HepG2 (cell line): ENCODE results near the gene FAM167B. TPM values are rescaled to one million over a fixed set of nuclear protein-coding genes. Genes with fewer than 3 reads are reported as not detected.

ENCODE experiments used
- CTCF ChIP-seq: sonication (generic); formaldehyde crosslinking; IDR thresholded peaks from 2 replicates; pipeline ENCODE4 v1.5.0; 2020; ENCODE audit warnings: mild to moderate bottlenecking, missing genetic modification reagents, moderate library complexity
- FOXC1 ChIP-seq: sonication (generic); formaldehyde crosslinking; IDR thresholded peaks from 2 replicates; pipeline ENCODE4 v1.8.0; 2022; ENCODE audit warnings: mild to moderate bottlenecking, missing genetic modification reagents, borderline replicate concordance
- KIAA2018 ChIP-seq: sonication (generic); formaldehyde crosslinking; IDR thresholded peaks from 2 replicates; pipeline ENCODE4 v1.5.0; 2020; ENCODE audit warnings: mild to moderate bottlenecking, missing genetic modification reagents, borderline replicate concordance
- TFAP4 ChIP-seq: sonication (generic); IDR thresholded peaks from 2 replicates; pipeline ENCODE4 v1.6.1; 2016; ENCODE audit warnings: low read depth, borderline replicate concordance
- THYN1 ChIP-seq: sonication (generic); formaldehyde crosslinking; IDR thresholded peaks from 2 replicates; pipeline ENCODE4 v1.8.1; 2023; ENCODE audit warnings: low read depth, mild to moderate bottlenecking, moderate library complexity, missing genetic modification reagents, borderline replicate concordance
- UBTF ChIP-seq: sonication (generic); formaldehyde crosslinking; IDR thresholded peaks from 2 replicates; pipeline ENCODE4 v1.4.0; 2020; ENCODE audit warnings: mild to moderate bottlenecking, missing genetic modification reagents
- ZNF10 ChIP-seq: sonication (generic); formaldehyde crosslinking; IDR thresholded peaks from 2 replicates; pipeline ENCODE4 v1.4.0; 2020; ENCODE audit warnings: mild to moderate bottlenecking, low read depth, missing genetic modification reagents, borderline replicate concordance
- ZNF362 ChIP-seq: sonication (generic); formaldehyde crosslinking; IDR thresholded peaks from 2 replicates; pipeline ENCODE4 v1.4.0; 2020; ENCODE audit warnings: missing genetic modification reagents, mild to moderate bottlenecking, borderline replicate concordance
- ZNF513 ChIP-seq: sonication (generic); formaldehyde crosslinking; conservative IDR thresholded peaks from 2 replicates; pipeline ENCODE4 v1.5.0; 2020; ENCODE audit warnings: missing genetic modification reagents
- ZNF746 ChIP-seq: sonication (generic); formaldehyde crosslinking; IDR thresholded peaks from 2 replicates; pipeline ENCODE4 v1.8.0; 2022; ENCODE audit warnings: mild to moderate bottlenecking, missing genetic modification reagents
- polyA plus RNA-seq, 8 experiments: library from polyadenylated mRNA; depleted of rRNA in 3 of 8; stranded (reverse) in 7 of 8; unstranded in 1 of 8; fragments of >200 nt; fragmentation: Illumina TruSeq in 4 of 8; extraction: Trizol in 4 of 8; gene quantifications; 2 replicates each; pipeline versions ENCODE4 v1.2.1 to v1.2.3, GENCODE V29; 2011 to 2016; ENCODE audit warnings: low read depth in 4 of 8, missing spikeins in 1 of 8, mixed read lengths in 1 of 8; ENCODE audit not compliant: insufficient read depth in 1 of 8
- total RNA-seq, 5 experiments: library from RNA; depleted of rRNA; stranded (reverse); fragments of >200 nt; fragmentation: Illumina TruSeq; extraction: Trizol; gene quantifications; 2 replicates each; pipeline ENCODE4 v1.2.3, GENCODE V29; 2016; ENCODE audit warnings: low read depth in 1 of 5

The FAM167B gene
- total and polyA plus RNA-seq, 2 of the 13 experiments (the other 11 are each of a cell fraction or from before 2014, with no cell fraction given) = 0.15 to 0.70 TPM

GRCh38 chr1:32241001-32241763 is 5.8 kb upstream of the FAM167B start (continued):
- TF ChIP-seq UBTF (CRISPR knock-in tag) (peak; percentile 55), ZNF746 (CRISPR knock-in tag) (peak; percentile 41; the same call in 1 of the 2 replicates), TFAP4 (peak; percentile 73; the same call in 1 of the 2 replicates), KIAA2018 (CRISPR knock-in tag) (no peak), CTCF (peak; percentile 25), ZNF513 (CRISPR knock-in tag) (no peak), ZNF362 (no peak), ZNF10 (no peak), THYN1 (CRISPR knock-in tag) (no peak), FOXC1 (peak; percentile 68; the same call in 1 of the 2 replicates)
